K562 (cell line): Measurements from ENCODE around the gene CNPY4. TPM values are rescaled to one million over a fixed set of nuclear protein-coding genes. Genes with fewer than 3 reads are reported as not detected.
A peak's percentile ranks its signal among the peaks of the same experiment; 100 is the strongest.

Experiments used
- ADNP ChIP-seq: fragments of 200-800 bp; sonication (Bioruptor generic); IDR thresholded peaks from 2 replicates; pipeline ENCODE4 v1.6.1; 2016; ENCODE audit warnings: missing genetic modification characterization, missing compliant biosample characterization
- BRCA1 ChIP-seq, 2 experiments: fragments of 450-650 bp in 1 of 2; sonication (generic) in 1 of 2; formaldehyde crosslinking in 1 of 2; IDR thresholded peaks; 2 replicates each; pipeline versions ENCODE4 v1.5.0 to v1.6.1; 2017 to 2020; ENCODE audit warnings: mild to moderate bottlenecking in 1 of 2, missing genetic modification reagents in 1 of 2
- CC2D1A ChIP-seq: fragments of 450-650 bp; IDR thresholded peaks from 2 replicates; pipeline ENCODE4 v1.6.1; 2017; ENCODE audit warnings: mild to moderate bottlenecking
- CEBPZ ChIP-seq: fragments of 150-350 bp; IDR thresholded peaks from 2 replicates; pipeline ENCODE4 v1.6.1; 2014; ENCODE audit warnings: low read depth, mild to moderate bottlenecking, low read length, borderline replicate concordance
- ELF1 ChIP-seq: fragments of 200-800 bp; sonication (Bioruptor generic); IDR thresholded peaks from 2 replicates; pipeline ENCODE4 v1.6.1; 2016; ENCODE audit warnings: missing genetic modification characterization, missing compliant biosample characterization
- HNRNPL ChIP-seq: fragments of 200-400 bp; formaldehyde crosslinking; IDR thresholded peaks from 2 replicates; pipeline ENCODE4 v1.6.1; 2017; ENCODE audit warnings: low read depth, mild to moderate bottlenecking, low read length
- HOMEZ ChIP-seq: fragments of 250-450 bp; sonication (Bioruptor Pico); IDR thresholded peaks from 2 replicates; pipeline ENCODE4 v1.4.0; 2020; ENCODE audit warnings: mild to moderate bottlenecking, moderate library complexity
- LCOR ChIP-seq: sonication (generic); formaldehyde crosslinking; IDR thresholded peaks from 2 replicates; pipeline ENCODE4 v1.8.0; 2022; ENCODE audit warnings: mild to moderate bottlenecking, missing genetic modification reagents
- MEF2D ChIP-seq: conservative IDR thresholded peaks from 2 replicates; pipeline ENCODE4 v1.6.1; 2016; ENCODE audit warnings: low read depth, missing genetic modification characterization, missing compliant biosample characterization
- MTA2 ChIP-seq: fragments of 450-650 bp; IDR thresholded peaks from 2 replicates; pipeline ENCODE4 v1.6.1; 2016; ENCODE audit warnings: low read depth
- NR3C1 ChIP-seq: sonication (generic); formaldehyde crosslinking; IDR thresholded peaks from 2 replicates; pipeline ENCODE4 v1.8.1; 2022; ENCODE audit warnings: missing genetic modification reagents
- POLR2A ChIP-seq: fragments of 450-650 bp; conservative IDR thresholded peaks from 2 replicates; pipeline ENCODE4 v1.6.1; 2016
- PPARD ChIP-seq: fragments of 250-450 bp; sonication (Bioruptor Pico); IDR thresholded peaks from 2 replicates; pipeline ENCODE4 v1.8.0; 2022; ENCODE audit warnings: inconsistent platforms, mild to moderate bottlenecking, moderate library complexity
- RBFOX2 ChIP-seq: fragments of 200-400 bp; formaldehyde crosslinking; IDR thresholded peaks from 2 replicates; pipeline ENCODE4 v1.6.1; 2017; ENCODE audit warnings: low read depth, mild to moderate bottlenecking, low read length, moderate library complexity
- SREBF2 ChIP-seq: sonication (generic); formaldehyde crosslinking; IDR thresholded peaks from 2 replicates; pipeline ENCODE4 v1.4.0; 2020; ENCODE audit warnings: mild to moderate bottlenecking, missing genetic modification reagents
- TAF9B ChIP-seq: fragments of 450-650 bp; IDR thresholded peaks from 2 replicates; pipeline ENCODE4 v1.6.1; 2018; ENCODE audit warnings: mild to moderate bottlenecking; ENCODE audit not compliant: partially characterized antibody
- ZNF197 ChIP-seq: fragments of 200-800 bp; sonication (Bioruptor generic); IDR thresholded peaks from 2 replicates; pipeline ENCODE4 v1.6.1; 2016; ENCODE audit warnings: low read depth, missing genetic modification characterization, missing compliant biosample characterization
- ZNF24 ChIP-seq: fragments of 450-650 bp; IDR thresholded peaks from 2 replicates; pipeline ENCODE4 v1.6.1; 2016
- polyA plus RNA-seq, 8 experiments: library from polyadenylated mRNA; depleted of rRNA in 4 of 8; stranded (reverse) in 5 of 8; unstranded in 3 of 8; fragments of >200 nt; fragmentation: Nextera tagmentation in 2 of 8; fragmentation: Illumina TruSeq in 1 of 8; extraction: Ambion mirVana in 2 of 8; extraction: Trizol in 1 of 8; gene quantifications; 2 replicates each; pipeline versions ENCODE4 v1.2.1 to v1.2.3, GENCODE V29; 2011 to 2014; ENCODE audit warnings: inconsistent platforms in 1 of 8, missing spikeins in 1 of 8
- total RNA-seq, 7 experiments: library from RNA; depleted of rRNA in 6 of 7; stranded (reverse); fragments of >200 nt in 6 of 7; fragmentation: Illumina TruSeq in 2 of 7; extraction: Trizol in 2 of 7; gene quantifications; 2 replicates each; pipeline versions ENCODE4 v1.2.1 to v1.2.3, GENCODE V29; 2011 to 2021; ENCODE audit warnings: low replicate concordance in 1 of 7
- TF ChIP-seq, protein P1 (sequence below), 2 experiments: fragments of 450-650 bp in 1 of 2; sonication (generic) in 1 of 2; formaldehyde crosslinking in 1 of 2; IDR thresholded peaks in 1 of 2; conservative IDR thresholded peaks in 1 of 2; 2 replicates each; pipeline versions ENCODE4 v1.6.1 to v1.8.1; 2016 to 2023; ENCODE audit warnings: mild to moderate bottlenecking in 2 of 2, moderate library complexity in 2 of 2, inconsistent platforms in 1 of 2, missing genetic modification reagents in 1 of 2
- TF ChIP-seq, protein P2 (sequence below): fragments of 450-650 bp; IDR thresholded peaks from one replicate; pipeline ENCODE4 v1.6.1; 2018; ENCODE audit warnings: mild to moderate bottlenecking, moderate library complexity; ENCODE audit not compliant: partially characterized antibody
- TF ChIP-seq, protein P3 (sequence below): fragments of 450-650 bp; IDR thresholded peaks from 2 replicates; pipeline ENCODE4 v1.6.1; 2017; ENCODE audit warnings: mild to moderate bottlenecking, moderate library complexity

Gene CNPY4
- total and polyA plus RNA-seq, 9 of the 15 experiments (the other 6 are each of a cell fraction or from before 2014, with no cell fraction given): 1.9 to 11.2 (median 7.0) TPM

- TF ChIP-seq, protein P1, sequence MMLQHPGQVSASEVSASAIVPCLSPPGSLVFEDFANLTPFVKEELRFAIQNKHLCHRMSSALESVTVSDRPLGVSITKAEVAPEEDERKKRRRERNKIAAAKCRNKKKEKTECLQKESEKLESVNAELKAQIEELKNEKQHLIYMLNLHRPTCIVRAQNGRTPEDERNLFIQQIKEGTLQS (IDR thresholded peaks at IDR 0.05): no peak
- TF ChIP-seq, protein P1 (CRISPR knock-in tag; conservative IDR thresholded peaks at IDR 0.05): no peak
- no peak for TF ChIP-seq PPARD (CRISPR knock-in tag)
- TF ChIP-seq ZNF24: no peak
- no peak for TF ChIP-seq ADNP
- no peak for TF ChIP-seq NR3C1
- TF ChIP-seq LCOR (CRISPR knock-in tag): 0 out of 2 replicates have a peak, but pooled peaks have one; percentile 12
- TF ChIP-seq, protein P2, sequence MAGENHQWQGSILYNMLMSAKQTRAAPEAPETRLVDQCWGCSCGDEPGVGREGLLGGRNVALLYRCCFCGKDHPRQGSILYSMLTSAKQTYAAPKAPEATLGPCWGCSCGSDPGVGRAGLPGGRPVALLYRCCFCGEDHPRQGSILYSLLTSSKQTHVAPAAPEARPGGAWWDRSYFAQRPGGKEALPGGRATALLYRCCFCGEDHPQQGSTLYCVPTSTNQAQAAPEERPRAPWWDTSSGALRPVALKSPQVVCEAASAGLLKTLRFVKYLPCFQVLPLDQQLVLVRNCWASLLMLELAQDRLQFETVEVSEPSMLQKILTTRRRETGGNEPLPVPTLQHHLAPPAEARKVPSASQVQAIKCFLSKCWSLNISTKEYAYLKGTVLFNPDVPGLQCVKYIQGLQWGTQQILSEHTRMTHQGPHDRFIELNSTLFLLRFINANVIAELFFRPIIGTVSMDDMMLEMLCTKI: no peak
- TF ChIP-seq MTA2: peak; percentile 82
- no peak for TF ChIP-seq TAF9B
- no peak for TF ChIP-seq RBFOX2
- TF ChIP-seq ZNF197: no peak; the same call in 1 of the 2 replicates
- TF ChIP-seq BRCA1 (IDR thresholded peaks at IDR 0.05): no peak
- no peak for TF ChIP-seq BRCA1 (CRISPR knock-in tag; IDR thresholded peaks at IDR 0.05)
- TF ChIP-seq CEBPZ: no peak
- TF ChIP-seq, protein P3, sequence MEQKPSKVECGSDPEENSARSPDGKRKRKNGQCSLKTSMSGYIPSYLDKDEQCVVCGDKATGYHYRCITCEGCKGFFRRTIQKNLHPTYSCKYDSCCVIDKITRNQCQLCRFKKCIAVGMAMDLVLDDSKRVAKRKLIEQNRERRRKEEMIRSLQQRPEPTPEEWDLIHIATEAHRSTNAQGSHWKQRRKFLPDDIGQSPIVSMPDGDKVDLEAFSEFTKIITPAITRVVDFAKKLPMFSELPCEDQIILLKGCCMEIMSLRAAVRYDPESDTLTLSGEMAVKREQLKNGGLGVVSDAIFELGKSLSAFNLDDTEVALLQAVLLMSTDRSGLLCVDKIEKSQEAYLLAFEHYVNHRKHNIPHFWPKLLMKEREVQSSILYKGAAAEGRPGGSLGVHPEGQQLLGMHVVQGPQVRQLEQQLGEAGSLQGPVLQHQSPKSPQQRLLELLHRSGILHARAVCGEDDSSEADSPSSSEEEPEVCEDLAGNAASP: no peak
- no peak for TF ChIP-seq HNRNPL
- peak; percentile 69; the same call in 1 of the 2 replicates for TF ChIP-seq MEF2D (tag)
- peak; percentile 50; the same call in 1 of the 2 replicates for TF ChIP-seq ELF1
- TF ChIP-seq HOMEZ (CRISPR knock-in tag): no peak
- peak; percentile 83 for TF ChIP-seq CC2D1A
- no peak for TF ChIP-seq SREBF2 (CRISPR knock-in tag)
- no peak for TF ChIP-seq POLR2A
These were observed 48.5 kb downstream of the CNPY4 start (continued) for GRCh38 chr7:100167912-100168323.
